ENCODE measurements around the gene EDRF1. TPM values are rescaled to one million over a fixed set of nuclear protein-coding genes. Genes with fewer than 3 reads are reported as not detected.

EDRF1 gene
- polyA plus RNA-seq, 1 donor = 17.4 TPM

DNA sequence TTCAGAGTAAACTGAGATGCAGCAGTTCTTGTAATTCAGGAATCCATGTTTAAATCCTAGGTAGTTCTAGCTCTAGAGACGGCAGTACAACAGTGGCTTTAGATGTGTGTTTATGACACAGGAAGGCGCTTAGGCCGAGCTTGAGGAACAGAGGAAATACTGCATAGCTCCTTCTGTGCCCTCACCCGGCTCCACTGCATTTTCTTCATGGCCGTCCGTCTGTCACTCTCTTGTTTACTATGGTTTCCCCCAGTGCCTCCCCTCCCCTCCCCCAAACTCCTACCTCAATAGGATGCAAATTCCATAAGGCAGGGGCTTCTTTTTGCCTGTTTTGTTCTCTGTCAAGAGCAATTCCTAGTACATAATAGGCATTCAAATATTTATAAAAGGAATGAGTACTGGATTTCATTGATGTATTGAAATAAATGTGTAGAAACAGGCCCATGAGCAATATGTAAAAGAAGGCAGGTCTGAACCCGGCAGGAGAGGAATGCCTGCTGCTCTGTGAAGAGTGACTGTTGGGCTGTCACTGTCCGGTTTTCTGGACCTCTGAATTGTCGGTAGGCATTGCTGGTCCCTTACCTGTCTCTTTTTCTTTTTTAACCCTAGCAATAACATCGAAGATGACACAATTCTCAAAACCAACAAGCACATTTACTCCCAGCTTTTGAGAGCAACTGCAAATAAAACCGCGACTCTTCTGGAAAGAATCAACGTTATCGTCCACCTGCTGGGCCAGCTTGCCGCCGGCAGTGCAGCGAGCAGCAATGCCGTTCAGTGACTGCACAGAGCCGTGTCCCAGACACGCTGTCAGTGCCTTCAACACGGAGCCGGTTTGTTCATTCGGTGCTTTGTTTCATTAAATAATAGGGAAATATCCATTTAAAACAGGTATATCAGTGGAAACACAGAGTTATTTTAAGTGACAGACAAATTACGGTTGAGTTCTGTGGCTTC lies 43.5 kb downstream of the EDRF1 start:
- no peak for DNase-seq

DNA sequence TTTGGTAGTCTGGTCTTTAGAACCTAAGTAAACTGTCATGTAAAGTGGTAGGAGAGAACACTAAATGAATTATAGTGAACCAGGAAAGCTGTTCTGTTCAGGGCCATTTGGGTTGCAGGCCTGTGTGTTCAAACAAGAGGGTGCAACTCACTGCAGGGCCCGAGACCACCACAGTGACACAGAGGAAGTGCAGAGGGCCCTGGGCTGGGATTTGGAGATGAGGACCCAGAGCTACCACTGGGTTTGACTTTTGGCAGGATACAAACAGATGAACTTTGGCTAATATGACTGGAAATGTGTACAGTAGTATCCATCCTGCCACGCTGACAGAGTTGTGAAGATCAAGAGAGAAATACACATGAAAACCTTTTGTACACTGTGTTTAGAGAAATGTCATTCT lies 46.3 kb downstream of the EDRF1 start:
- DNase-seq = no peak

DNA sequence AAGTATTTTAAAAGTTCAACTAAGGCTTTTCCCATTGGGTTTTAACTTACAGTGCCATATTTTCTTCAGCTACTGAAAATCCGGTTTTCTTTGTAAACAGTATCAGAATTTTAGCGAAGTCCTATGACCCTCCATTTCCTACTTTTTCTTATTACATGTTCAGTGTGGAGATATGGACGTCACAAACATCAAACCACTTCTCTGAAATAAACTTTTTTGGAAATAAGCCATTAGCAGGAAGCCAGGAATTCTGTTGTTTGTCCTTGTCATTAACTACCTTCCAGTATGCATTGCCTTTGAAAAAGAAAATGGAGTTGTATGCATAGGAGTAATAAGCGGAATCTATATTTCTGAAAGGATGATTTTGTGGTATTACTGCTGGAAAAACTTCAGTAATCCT lies 47.0 kb downstream of the EDRF1 start:
- DNase-seq = no peak

DNA sequence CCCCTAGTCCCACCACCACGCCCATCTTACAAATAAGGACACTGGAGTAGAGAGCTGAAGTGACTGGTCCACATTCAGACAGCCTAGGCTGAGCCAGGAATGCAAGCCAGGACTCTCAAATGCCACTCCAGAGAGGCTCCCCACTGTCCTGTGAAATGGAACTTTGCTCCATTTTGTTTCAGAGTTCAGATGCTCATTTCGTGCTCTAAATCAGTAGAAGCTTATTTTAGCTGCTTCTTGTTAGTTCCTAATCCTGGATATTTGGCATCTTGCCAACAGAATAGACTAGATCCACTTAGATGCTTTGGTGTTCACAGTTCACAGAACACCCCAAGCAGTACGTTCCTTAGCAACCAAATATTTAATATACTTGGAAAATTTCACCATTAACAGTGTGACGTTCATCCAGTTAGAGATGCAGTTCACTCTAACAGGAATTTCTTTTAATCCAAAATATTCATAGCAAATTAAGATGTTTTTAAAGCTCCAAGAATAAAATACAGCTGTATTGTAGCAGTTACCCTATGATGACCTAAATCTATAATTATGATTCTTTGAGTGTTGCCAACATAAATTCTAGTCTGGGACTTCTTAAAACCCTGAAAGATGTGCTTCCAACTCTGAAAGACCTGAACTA lies 48.8 kb downstream of the EDRF1 start:
- DNase-seq = peak; percentile 68

DNA sequence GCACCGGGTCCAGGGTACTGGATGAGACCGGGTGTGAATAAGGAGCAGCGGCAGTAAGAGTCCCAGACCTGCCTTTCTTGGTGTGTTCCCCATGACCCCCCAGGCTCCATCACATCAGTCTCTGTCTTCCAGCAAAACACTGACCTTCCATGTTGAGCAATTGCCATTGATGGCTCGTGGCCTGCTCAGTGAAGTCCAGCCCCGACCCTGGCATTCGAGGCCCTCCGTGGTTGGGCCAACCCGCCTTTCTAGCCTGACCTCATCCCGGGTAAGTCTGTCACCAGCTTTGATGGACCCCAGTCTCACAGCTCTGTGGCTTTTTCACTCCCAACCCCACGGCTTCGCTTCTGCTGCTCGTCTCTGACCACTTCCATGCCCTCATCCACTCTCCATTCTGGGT lies 49.7 kb downstream of the EDRF1 start:
- no peak for DNase-seq

DNA sequence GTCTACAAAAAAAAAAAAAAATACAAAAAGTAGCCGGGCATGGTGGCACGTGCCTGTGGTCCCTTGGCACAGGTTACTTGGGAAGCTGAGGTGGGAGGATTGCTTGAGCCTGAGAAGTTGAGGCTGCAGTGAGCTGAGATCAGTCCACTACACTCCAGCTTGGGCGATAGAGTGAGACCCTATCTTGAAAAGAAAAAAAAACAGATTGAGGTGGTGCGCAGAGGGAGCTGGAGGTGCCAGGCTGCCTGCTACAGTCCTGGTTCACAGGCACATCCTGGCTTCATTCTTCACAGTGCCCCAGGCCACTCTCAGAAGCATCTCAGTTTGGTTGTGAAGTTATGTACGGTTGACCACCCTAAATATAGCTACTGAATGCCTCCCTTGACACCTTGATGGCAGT lies 51.3 kb downstream of the EDRF1 start:
- no peak for DNase-seq

DNA sequence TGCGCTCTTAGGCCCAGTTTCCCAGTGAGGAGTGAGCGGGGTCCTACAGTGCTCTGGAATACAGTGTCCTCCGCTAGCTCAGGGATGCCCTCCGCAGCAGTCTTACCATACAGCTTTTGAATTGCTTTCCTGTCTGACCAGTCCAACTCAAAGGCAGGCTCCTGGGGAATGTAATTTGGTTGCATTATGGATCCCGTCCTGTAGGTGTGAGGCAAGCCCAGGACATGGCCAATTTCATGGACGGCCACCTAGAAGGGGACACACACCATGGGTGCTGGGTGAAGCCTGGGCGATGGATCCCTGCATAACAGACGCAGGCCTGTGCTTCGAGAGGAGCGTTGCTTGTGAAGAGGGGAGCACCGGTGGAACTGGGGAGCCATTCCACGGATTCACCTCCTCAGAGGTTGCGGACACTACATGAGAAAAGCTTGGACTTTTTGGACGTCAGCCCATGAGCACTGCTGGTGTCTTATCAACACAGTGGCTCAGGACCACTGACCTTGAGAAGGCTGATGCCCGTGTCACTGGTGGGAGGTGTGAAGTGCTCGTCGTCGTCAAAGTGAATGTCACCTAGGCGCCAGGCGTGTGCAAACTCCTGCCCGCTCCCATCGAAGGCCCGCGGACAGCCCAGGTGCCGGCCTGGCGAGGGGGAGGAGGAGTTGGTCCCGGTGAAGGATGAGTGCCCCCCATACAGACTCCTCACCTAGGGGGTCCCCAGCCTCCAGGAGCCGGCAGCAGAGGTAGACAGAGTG lies 52.8 kb downstream of the EDRF1 start:
- no peak for DNase-seq

DNA sequence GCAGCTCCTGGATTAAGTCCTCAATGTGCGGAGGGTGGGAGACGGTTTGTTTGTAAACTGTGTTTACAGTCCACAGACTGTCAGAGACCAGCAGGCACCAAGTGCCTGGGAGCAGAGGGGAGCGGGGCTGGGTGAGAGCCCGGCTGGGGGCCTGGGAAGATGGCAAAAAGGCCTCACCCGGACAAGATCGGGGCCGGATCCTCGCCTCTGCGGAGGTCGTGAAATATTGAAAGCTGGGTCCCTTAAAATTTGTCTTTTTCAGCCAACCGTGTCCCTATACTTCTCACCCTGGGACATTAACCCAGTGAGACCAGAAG lies 53.3 kb downstream of the EDRF1 start:
- no peak for DNase-seq

DNA sequence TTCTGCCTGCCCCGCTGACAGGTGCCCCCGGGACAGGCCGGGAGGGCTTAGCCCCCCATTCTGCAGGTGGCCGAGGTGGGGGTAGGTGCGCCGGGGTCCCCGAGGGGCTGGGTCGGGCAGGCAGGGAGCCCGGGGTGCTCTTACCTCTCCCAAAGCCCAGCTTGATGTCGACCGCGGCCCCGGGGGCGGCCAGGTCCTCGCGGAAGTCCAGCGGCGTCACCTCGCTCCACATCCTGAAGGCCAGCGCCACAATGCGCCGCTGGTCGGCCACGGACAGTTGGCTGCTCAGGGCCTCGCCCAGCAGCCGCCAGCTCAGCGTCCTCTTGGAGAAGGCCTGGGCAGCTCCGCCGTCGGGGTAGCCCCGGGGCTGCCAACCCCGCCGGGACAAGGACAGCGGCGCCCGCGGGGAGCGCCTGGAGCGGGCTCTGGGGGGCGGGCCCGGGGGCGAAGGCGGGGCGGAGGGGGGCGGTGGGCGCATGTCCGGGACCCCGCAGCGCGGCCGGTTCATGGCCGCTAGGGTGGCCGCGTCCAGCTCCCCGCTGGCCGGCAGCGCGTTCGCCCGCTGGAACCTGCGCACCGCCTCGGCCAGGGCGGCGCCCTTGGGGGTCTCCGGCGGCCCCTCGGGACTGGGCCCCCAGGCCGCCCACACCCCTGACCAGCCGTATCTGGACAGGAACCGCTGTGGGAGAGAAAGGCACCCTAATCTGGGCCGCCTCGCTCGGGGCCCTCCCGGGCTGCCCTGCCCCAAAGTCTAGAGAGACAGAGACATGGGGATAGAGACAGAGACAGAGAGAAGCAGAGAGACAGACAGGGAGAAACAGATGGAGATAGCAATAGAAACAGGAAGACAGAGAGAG lies 54.4 kb downstream of the EDRF1 start:
- no peak for DNase-seq

DNA sequence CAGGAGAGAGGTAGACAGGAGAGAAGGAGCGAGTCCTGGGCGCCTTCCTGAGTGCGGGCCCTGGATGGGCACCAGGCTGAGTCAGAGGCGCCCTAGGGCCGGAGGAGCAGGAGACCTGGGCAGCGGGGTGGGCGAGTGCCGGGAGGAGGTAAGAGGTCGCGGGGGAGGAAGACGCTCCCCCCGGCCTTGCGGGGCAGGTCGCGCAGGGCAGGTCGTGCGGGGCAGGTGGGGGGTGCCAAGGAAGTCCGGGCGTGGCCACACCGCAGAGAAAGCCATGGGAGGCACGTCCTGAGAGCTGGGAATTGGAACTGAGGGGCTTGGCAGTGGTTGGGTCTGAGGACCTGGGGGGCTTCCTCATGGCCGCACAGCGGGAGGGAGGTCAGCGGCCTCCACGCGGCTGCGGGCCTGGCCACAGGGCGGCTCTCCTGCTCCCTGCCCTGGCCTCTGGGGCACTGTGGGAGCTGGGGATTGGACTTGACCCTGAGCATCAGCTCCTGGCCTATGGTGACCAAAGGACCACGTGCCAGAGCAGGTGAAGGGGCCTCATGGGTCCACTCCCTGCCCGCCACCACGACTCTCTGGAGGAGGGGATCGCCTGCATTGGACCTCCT lies 55.2 kb downstream of the EDRF1 start:
- no peak for DNase-seq

DNA sequence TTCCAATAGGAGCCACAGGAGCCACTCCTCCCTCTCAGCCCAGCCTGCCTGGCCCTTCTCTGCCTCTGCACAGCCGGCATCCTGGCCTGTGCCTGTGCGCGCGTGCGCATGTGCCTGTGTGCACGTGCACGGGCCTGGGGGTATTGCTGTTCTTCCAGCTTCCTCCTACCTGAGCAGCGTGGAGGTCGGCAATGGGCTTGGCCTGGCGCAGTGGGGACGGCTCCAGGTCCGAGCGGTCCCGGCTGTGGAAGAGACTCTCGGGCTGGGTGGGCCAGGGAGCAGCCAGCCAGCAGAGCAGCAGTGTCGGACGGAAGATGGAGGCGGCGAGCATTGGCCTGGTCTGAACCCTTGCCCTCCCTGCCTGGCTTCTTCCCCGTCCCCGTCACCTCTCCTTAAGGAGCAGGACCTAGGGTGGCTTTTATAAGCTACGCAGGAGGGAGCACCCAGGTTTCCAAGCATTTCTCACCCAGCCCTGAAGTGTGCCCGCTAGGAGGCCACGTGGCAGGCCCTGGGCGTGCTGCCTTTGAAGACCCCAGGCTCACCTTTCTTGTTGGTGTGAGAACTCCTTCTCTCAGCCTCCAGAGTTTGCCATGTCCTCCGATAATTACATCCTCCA lies 56.1 kb downstream of the EDRF1 start, which contains the start of gene MMP21:
MMP21 (minus strand) TSS at position 331 of the 616 bp plus-strand sequence; CDS start at position 331, 0 bp downstream.
- DNase-seq = no peak

DNA sequence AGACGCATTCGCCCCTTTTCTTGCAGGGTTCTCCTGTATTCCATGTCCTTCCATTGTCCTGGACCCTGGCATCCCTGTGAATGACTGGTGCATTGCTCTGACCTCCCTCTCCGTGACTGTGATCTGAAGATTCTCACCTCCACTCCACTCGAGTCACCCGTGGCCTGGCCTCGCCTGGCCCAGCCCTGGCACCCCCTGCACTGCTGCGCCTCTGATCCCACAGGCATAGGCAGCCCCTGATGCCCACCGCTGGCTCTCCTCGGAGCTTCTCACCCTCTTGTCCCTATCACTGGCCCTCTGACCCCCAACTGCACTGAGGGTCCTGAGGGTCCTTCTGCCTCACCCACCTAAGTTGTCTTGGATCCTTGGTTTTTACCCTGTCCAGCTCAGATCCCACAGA lies 58.3 kb downstream of the EDRF1 start:
- DNase-seq = no peak

DNA sequence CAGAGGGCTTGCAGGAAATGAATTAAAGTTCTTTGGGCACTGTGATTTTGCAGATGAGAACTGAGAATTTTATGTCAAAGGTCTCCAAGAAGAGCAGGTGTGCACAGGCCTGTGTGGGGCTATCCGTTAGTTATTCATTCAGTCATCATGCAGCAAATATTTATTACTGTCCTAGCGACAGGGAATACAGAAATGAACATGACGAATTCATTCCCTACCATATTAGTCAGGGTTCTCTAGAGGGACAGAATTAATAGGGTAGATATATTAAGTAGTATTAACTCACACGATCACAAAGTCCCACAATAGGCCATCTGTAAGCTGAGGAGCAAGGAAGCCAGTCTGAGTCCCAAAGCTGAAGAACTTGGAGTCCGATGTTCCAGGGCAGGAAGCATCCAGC lies 59.0 kb downstream of the EDRF1 start:
- no peak for DNase-seq

DNA sequence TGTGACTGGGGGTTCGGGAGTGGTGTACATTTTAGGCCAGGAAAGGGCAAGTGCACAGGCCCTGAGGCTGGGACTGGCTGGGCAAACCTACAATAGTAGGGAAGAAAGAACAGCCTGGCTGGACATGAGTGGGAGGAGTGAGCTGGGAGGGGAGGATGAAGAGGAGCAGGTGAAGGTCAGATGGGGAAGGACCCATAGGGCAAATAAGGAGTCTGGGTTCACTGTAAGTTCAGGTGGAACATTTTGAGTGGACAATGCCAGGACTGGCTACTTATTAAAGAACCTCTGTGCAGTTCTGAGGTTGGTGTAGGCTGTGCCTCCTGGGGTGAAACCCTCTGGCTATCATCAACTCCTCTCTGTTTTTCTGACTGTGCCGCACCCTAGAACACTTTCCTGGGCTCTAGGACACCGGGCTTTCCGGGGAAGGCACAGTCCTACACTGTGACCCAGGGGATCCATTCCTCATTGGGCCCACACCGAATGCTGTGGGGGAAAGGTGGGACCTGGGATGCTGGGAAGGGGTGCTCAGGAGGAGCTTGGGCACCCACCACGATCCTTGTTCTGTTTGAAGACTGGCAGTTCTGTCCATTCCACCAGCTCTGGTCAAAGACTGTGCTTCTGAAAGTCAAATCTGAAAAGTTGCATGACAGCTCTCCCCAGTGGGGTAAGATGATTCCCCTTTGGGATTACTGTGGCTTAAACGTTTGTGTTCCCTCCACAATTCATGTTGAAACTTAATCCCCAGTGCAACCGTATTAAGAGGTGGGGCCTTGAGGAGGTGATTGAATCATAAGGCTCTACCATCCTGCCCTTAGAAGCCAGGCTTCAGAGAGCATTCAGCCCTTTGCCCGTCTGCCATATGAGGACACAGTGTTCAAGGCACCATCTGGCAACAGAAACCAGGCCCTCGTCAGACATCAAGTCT lies 60.2 kb downstream of the EDRF1 start:
- DNase-seq = no peak

DNA sequence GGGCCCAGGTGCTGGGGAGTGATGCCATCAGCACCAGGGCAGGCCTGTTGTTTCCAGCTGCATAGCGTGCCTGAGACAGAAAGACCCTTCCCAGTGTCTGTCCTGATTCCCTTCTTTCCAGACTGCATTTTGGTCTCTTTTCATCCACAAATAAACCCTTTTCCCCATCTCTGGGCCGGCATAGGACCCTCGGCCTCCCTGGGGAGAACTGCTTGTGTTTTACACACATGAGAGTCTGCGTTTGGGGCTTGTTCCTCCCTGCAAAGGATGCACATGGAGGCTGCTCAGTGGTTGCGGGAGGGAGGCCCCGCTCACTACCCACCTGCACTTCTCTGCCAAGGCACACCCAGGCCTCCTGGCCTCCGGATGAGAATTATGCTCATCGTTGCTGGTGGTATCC lies 61.9 kb downstream of the EDRF1 start:
- DNase-seq = no peak

DNA sequence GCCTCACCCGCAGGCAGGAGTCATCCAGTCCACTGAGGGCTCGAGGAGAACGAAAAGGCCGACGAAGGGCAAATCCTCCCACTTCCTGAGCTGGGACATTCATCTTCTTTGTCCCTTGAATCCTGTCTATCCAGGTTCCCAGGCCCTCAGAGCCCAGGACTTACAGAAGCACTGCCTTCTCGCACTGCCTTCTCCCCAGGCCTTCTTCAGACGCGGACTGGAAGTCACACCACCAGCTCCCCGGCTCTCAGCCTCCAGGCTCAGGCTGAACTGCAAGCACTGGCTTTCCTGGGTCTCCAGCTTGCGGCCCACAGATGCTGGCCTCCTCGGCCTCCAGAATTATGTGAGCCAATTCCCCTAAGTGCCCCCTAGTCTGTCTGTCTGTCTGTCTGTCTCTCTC lies 62.5 kb downstream of the EDRF1 start:
- no peak for DNase-seq

DNA sequence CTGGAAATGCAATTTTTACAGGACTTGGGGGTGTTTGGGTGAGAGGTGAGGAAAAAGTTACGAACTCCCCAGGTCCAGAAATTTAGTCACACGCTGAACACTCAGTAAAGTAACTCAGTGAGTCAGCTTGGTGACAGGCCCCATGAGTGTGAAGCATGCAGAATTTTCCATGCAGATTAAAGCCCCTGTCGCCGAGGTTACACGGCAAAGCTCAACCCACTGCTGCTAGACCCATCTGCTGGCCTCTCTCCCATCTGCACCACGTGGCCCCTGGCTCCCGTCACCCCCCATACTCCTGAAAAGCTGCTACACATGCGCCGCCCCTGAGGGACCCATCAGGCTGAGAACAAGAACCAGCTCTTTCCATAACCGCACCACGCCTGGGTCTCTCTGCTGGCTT lies 63.1 kb downstream of the EDRF1 start:
- peak; percentile 14 for DNase-seq

DNA sequence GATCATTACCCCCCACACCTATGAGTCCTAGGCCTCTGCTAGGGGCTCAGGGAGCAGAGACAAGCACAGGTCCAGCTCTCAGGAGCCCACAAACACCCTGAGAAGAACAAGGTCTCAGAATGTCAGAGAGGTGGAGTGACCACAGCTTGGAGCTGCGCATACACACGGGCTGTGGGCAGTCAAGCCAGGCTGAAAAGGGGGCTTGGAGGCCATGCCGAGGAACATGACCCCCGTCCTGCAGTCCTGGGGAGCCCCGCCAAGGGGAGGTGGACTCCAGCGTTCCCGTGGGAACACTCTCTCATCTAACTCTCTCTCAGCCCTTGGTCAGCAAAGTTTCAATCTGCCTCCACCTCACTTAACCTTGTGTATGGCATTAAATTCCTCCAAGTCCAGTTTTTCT lies 63.9 kb downstream of the EDRF1 start:
- DNase-seq = no peak

DNA sequence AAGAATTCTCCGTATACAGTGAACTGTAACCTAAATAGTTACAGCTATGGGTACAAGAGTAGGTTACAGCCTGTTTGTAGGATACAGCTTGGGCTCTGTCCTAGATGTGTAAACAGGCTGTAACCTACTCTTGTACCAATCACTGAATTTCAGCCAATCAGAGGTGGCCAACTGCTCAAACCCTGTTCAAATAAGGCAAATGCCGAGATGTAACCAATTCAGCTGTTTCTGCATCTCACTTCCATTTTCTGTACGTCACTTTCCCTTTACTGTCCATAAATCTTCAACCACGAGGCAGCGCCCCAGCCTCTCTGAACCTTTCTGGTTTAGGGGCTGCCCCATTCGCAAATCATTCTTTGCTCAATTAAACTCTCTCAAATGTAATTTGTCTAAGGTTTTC lies 64.4 kb downstream of the EDRF1 start:
- no peak for DNase-seq

DNA sequence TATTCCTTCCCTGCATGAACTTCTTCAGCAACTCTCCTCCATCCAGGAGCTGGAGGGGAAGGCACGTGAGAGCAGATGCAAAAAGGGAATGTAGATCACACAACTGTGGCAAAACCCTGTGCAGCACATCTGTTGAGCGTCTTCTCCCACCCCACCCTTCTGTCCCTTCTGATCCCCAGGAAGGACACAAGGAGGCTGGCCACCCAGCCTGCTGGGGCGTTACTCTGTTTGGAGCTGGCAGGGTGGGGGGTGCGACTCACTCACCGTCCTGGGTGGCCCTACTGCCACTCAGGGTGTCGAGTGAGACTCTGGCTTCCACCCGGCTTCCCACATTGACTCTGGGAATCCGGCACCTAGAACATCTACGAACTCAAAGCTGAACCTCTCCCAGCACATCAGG lies 66.3 kb downstream of the EDRF1 start:
- DNase-seq = no peak
